ENCODE data around the gene TMEM59. TPM values are rescaled to one million over a fixed set of nuclear protein-coding genes. Genes with fewer than 3 reads are reported as not detected.

Gene TMEM59
- total and polyA plus RNA-seq, 2 of the 8 experiments (the other 6 are each of a cell fraction or from before 2014, with no cell fraction given): 116 to 139 TPM

- no peak overlapping the region for H4K5ac ChIP-seq (ENCODE audit: insufficient read length, low read depth, low read length)
- no peaks in the 10 kb centered on the region for H3K36me3 ChIP-seq (ENCODE audit: control insufficient read depth in 2 of 4, insufficient read depth in 4 of 4, low read length in 3 of 4)
- H2BK5ac ChIP-seq (ENCODE audit: low read depth, low read length): no peak overlapping the region
- H3K4ac ChIP-seq (replicated peaks; ENCODE audit: insufficient read length, low read depth, low read length): no peak overlapping the region
- no peaks in the 10 kb centered on the region for H3K79me1 ChIP-seq (ENCODE audit: low read depth, low read length)
- no peak overlapping the region for H3K27ac ChIP-seq (ENCODE audit: low read depth, low read length)
- ChIA-PET CTCF (ENCODE audit: partially characterized antibody) (interaction anchor here (0.6 to 2.8 kb wide), 12 partner anchors 9 to 138 kb away, joined by 3 to 18 read pairs (median 4); no protein-coding TSS in a partner anchor), POLR2A (ENCODE audit: partially characterized antibody) (interaction anchor here (0.8 kb wide), 1 partner anchor 34 kb away, joined by 3 read pairs; the partner anchor contains the start of gene LRRC42)
- H3K79me2 ChIP-seq (ENCODE audit: control insufficient read depth in 1 of 2, insufficient read depth in 2 of 2, low read length in 2 of 2): no peaks in the 10 kb centered on the region
- peak overlapping the region; percentile 53; the same call in 1 of the 2 replicates for H4K8ac ChIP-seq (ENCODE audit: extremely low read depth, insufficient read depth, low read length)
- peak in 2 of 3 experiments; percentile 32 to 43; a peak in 3 of 4 replicates for TF ChIP-seq CTCF (IDR thresholded peaks at IDR 0.05; ENCODE audit: control extremely low read depth in 1 of 3, insufficient read depth in 1 of 3, low read depth in 1 of 3, low read length in 3 of 3)
- no peak for TF ChIP-seq CTBP2 (IDR thresholded peaks at IDR 0.05; ENCODE audit: borderline replicate concordance, insufficient read depth, insufficient read length, low read length)
- TF ChIP-seq RAD21 (IDR thresholded peaks at IDR 0.05 in 1 of 2, conservative IDR thresholded peaks at IDR 0.05 in 1 of 2; ENCODE audit: low read depth in 2 of 2, low read length in 2 of 2): peak; percentile 15 to 37; a peak in 3 of 4 replicates
- no peak for TF ChIP-seq BACH1 (IDR thresholded peaks at IDR 0.05; ENCODE audit: low read length)
- TF ChIP-seq BCL11A (IDR thresholded peaks at IDR 0.05; ENCODE audit: low read depth in 2 of 2, low read length in 2 of 2): no peak
- TF ChIP-seq TAF7 (optimal IDR thresholded peaks at IDR 0.05; ENCODE audit: borderline replicate concordance, low read depth, low read length): no peak
- DNase-seq (ENCODE audit: low read depth in 1 of 2, low spot score in 2 of 2) (no peak), FAIRE-seq (no peak)
- WGBS, 2 experiments (ENCODE audit: extremely low coverage in 1 of 2, insufficient coverage in 1 of 2, insufficient read length in 1 of 2, insufficient replicate concordance in 2 of 2, low coverage in 1 of 2, low lambda C conversion rate in 2 of 2, missing lambda C conversion rate in 1 of 2): 91% methylated on average over 13 of the region's 13 CpGs; no CpG with 5 or more reads in 1 of the 2 experiments
- no peaks in the 10 kb centered on the region for H3K9me3 ChIP-seq (ENCODE audit: insufficient read depth in 2 of 2, low read depth in 1 of 2, low read length in 1 of 2)
- no peak overlapping the region for H3K14ac ChIP-seq (ENCODE audit: insufficient read length)
- H2AFZ ChIP-seq (ENCODE audit: low read length): peak overlapping the region; percentile 78; the same call in 1 of the 2 replicates
- no peak overlapping the region for H3K9ac ChIP-seq (replicated peaks in 1 of 4; ENCODE audit: extremely low read depth in 1 of 4, low read depth in 3 of 4, low read length in 3 of 4)
- H4K91ac ChIP-seq (replicated peaks; ENCODE audit: insufficient read length, low read length): no peak overlapping the region
- H3K4me2 ChIP-seq (ENCODE audit: insufficient read depth in 1 of 2, low read depth in 2 of 2, low read length in 2 of 2): no peak overlapping the region
- H3K23me2 ChIP-seq (ENCODE audit: low read depth, low read length): peaks cover 2% of the 10 kb centered on the region; the same call in 1 of the 2 replicates
- H3K4me1 ChIP-seq (replicated peaks in 1 of 4; ENCODE audit: control insufficient read depth in 3 of 4, insufficient read depth in 4 of 4, low read length in 3 of 4): peaks cover 0 to 5% (median 0%) of the 10 kb centered on the region in 4 experiments; a peak in 2 of 7 replicates
- H2AK5ac ChIP-seq (ENCODE audit: low read depth, low read length): no peak overlapping the region
- no peak overlapping the region for H3K18ac ChIP-seq (ENCODE audit: extremely low read depth, low read length)
- H2BK15ac ChIP-seq (ENCODE audit: low read length): no peak overlapping the region
- no peak overlapping the region for H3K4me3 ChIP-seq (ENCODE audit: extremely low read depth in 1 of 4, insufficient read depth in 2 of 4, low read depth in 3 of 4, low read length in 4 of 4)
- no peak overlapping the region for H2BK12ac ChIP-seq (ENCODE audit: low read depth, low read length)
- no peaks in the 10 kb centered on the region for H4K20me1 ChIP-seq (replicated peaks in 1 of 2; ENCODE audit: control insufficient read depth in 1 of 2, insufficient read depth in 2 of 2, low read length in 2 of 2)
- peaks cover 0 to 2% (median 0%) of the 10 kb centered on the region in 4 experiments; a peak in 1 of 7 replicates for H3K27me3 ChIP-seq (replicated peaks in 1 of 4; ENCODE audit: control insufficient read depth in 3 of 4, extremely low read depth in 1 of 4, insufficient read depth in 3 of 4, low read length in 3 of 4)
- H2BK120ac ChIP-seq (replicated peaks; ENCODE audit: low read depth, low read length): no peak overlapping the region
- no peak overlapping the region for H3K23ac ChIP-seq (ENCODE audit: insufficient read length)
- H2BK20ac ChIP-seq (ENCODE audit: low read length): no peak overlapping the region
- H3K56ac ChIP-seq (replicated peaks; ENCODE audit: insufficient read length, low read depth, low read length): no peak overlapping the region
Measured at GRCh38 chr1:53979712-53980450, 73.1 kb downstream of the TMEM59 start.
